Cardiac fibroblast (primary cell): ENCODE data around the gene GAB1.

Experiments
- DNase-seq, 2 donors: peaks; one replicate each; pipeline versions ENCODE4 v3.0.0 to v3.0.0-alpha.2; 2010; ENCODE audit warnings: low read depth in 2 of 2
- H3K4me3 ChIP-seq, 2 donors: replicated peaks in 1 of 2; 1 replicate in 1 of 2; 2 replicates in 1 of 2; pipeline ENCODE4 v1.5.1; 2011; ENCODE audit warnings: low read depth in 2 of 2, low read length in 2 of 2, mild to moderate bottlenecking in 2 of 2, moderate library complexity in 1 of 2
- CTCF ChIP-seq: IDR thresholded peaks from one replicate; pipeline ENCODE4 v1.5.1; 2011; ENCODE audit warnings: low read depth, mild to moderate bottlenecking, low read length, inconsistent platforms

The GAB1 gene

GRCh38 chr4:143482840-143483239 is 146.2 kb downstream of the GAB1 start:
- DNase-seq: peak; percentile 73 to 80
- H3K4me3 ChIP-seq: no peak overlapping the region
- peak; percentile 54 for TF ChIP-seq CTCF

- peak in 1 of 2 donors; percentile 17 for DNase-seq
- no peak for TF ChIP-seq CTCF
- H3K4me3 ChIP-seq: no peak overlapping the region
Measured at GRCh38 chr4:143486314-143486713, 149.6 kb downstream of the GAB1 start.

- no peak for DNase-seq
- no peak overlapping the region for H3K4me3 ChIP-seq
- TF ChIP-seq CTCF: no peak
Measured at GRCh38 chr4:143488687-143489086, 152.0 kb downstream of the GAB1 start.

GRCh38 chr4:143489106-143489505 is 152.4 kb downstream of the GAB1 start:
- TF ChIP-seq CTCF: no peak
- peak in 1 of 2 donors; percentile 53 for DNase-seq
- no peak overlapping the region for H3K4me3 ChIP-seq

- no peak for TF ChIP-seq CTCF
- no peak for DNase-seq
- no peak overlapping the region for H3K4me3 ChIP-seq
Measured at GRCh38 chr4:143498021-143498420, 161.3 kb downstream of the GAB1 start.

GRCh38 chr4:143502231-143502630 is 165.6 kb downstream of the GAB1 start:
- TF ChIP-seq CTCF: no peak
- H3K4me3 ChIP-seq: no peak overlapping the region
- DNase-seq: no peak

- no peak for TF ChIP-seq CTCF
- DNase-seq: no peak
Measured at GRCh38 chr4:143506031-143506430, 169.4 kb downstream of the GAB1 start.

More at GRCh38 chr4:143506031-143506430, 169.4 kb downstream of the GAB1 start:
- no peak overlapping the region for H3K4me3 ChIP-seq
